Neural cell (in vitro differentiated cells): ENCODE data around the gene KLHL10. TPM values are rescaled to one million over a fixed set of nuclear protein-coding genes. Genes with fewer than 3 reads are reported as not detected.
"Not testable (repeated sequence)": the region's sequence is repeated elsewhere in the genome, so short reads cannot be mapped to it uniquely, and the experiment has no call there.

Source experiments
- H2AFZ ChIP-seq: fragments of 200-600, 300-800 bp; sonication (generic), shearing (Covaris generic); 2 replicates; pipeline ENCODE4 v1.6.0; 2014; ENCODE audit warnings: low read depth, mild to moderate bottlenecking, antibody characterized with exemption, low read length, moderate library complexity
- H3F3A ChIP-seq: fragments of 200-600 bp; shearing (Covaris generic); 2 replicates; pipeline ENCODE4 v1.6.1; 2016; ENCODE audit warnings: mild to moderate bottlenecking, moderate library complexity, mixed read lengths, antibody characterized with exemption, low read length; ENCODE audit not compliant: insufficient read depth, poor library complexity, severe bottlenecking
- H3K27ac ChIP-seq: fragments of 200-600, 300-800 bp; sonication (generic), shearing (Covaris generic); 2 replicates; pipeline ENCODE4 v1.5.1; 2014; ENCODE audit warnings: mild to moderate bottlenecking, low read length, moderate library complexity
- H3K27me3 ChIP-seq: fragments of 300-800, 200-600 bp; sonication (generic), shearing (Covaris generic); 2 replicates; pipeline ENCODE4 v1.6.0; 2014; ENCODE audit warnings: mild to moderate bottlenecking, low read depth, low read length, moderate library complexity; ENCODE audit not compliant: insufficient read depth
- H3K36me3 ChIP-seq: fragments of 300-800, 200-600 bp; sonication (generic), shearing (Covaris generic); 2 replicates; pipeline ENCODE4 v1.5.1; 2014; ENCODE audit warnings: mild to moderate bottlenecking, antibody characterized with exemption, low read length, moderate library complexity; ENCODE audit not compliant: insufficient read depth
- H3K4me2 ChIP-seq: fragments of 300-800, 200-600 bp; sonication (generic), shearing (Covaris generic); 2 replicates; pipeline ENCODE4 v1.6.0; 2014; ENCODE audit warnings: mild to moderate bottlenecking, low read length
- H3K4me3 ChIP-seq: fragments of 300-800, 200-600 bp; sonication (generic), shearing (Covaris generic); 2 replicates; pipeline ENCODE4 v1.5.1; 2014; ENCODE audit warnings: mild to moderate bottlenecking, low read length, moderate library complexity
- H3K79me2 ChIP-seq: fragments of 200-600 bp; shearing (Covaris generic); replicated peaks from 2 replicates; pipeline ENCODE4 v1.6.0; 2014; ENCODE audit warnings: mild to moderate bottlenecking, low read length, moderate library complexity; ENCODE audit not compliant: insufficient read depth
- H3K9ac ChIP-seq: fragments of 300-800, 200-600 bp; sonication (generic), shearing (Covaris generic); 2 replicates; pipeline ENCODE4 v1.6.1; 2016; ENCODE audit warnings: mild to moderate bottlenecking, low read length, mixed read lengths
- H3K9me2 ChIP-seq: fragments of 200-600 bp; shearing (Covaris generic); 2 replicates; pipeline ENCODE4 v1.6.1; 2016; ENCODE audit warnings: mild to moderate bottlenecking, low read length, mixed read lengths; ENCODE audit not compliant: insufficient read depth
- H3K9me3 ChIP-seq: fragments of 200-600, 300-800 bp; sonication (generic), shearing (Covaris generic); 2 replicates; pipeline ENCODE4 v1.6.1; 2016; ENCODE audit warnings: mild to moderate bottlenecking, mixed run types, low read length, moderate library complexity, mixed read lengths
- H4K20me1 ChIP-seq: fragments of 200-600 bp; shearing (Covaris generic); 2 replicates; pipeline ENCODE4 v1.6.1; 2016; ENCODE audit warnings: mild to moderate bottlenecking, mixed run types; ENCODE audit not compliant: insufficient read depth
- EP300 ChIP-seq: fragments of 450-650 bp; conservative IDR thresholded peaks from 2 replicates; pipeline ENCODE4 v1.6.1; 2014; ENCODE audit warnings: antibody characterized with exemption, mild to moderate bottlenecking, moderate library complexity; ENCODE audit not compliant: poor library complexity, severe bottlenecking
- EZH2 ChIP-seq: fragments of 200-600, 300-800 bp; shearing (Covaris generic), sonication (generic); IDR thresholded peaks from 2 replicates; pipeline ENCODE4 v1.6.1; 2014; ENCODE audit warnings: antibody characterized with exemption, low read length, borderline replicate concordance, mild to moderate bottlenecking; ENCODE audit not compliant: insufficient read depth, poor library complexity, severe bottlenecking
- MXI1 ChIP-seq: fragments of 450-650 bp; conservative IDR thresholded peaks from 2 replicates; pipeline ENCODE4 v1.6.1; 2014; ENCODE audit warnings: antibody characterized with exemption, mild to moderate bottlenecking; ENCODE audit not compliant: poor library complexity, severe bottlenecking
- POLR2AphosphoS5 ChIP-seq: IDR thresholded peaks from 2 replicates; pipeline ENCODE4 v1.6.1; 2012
- RAD21 ChIP-seq: fragments of 450-650 bp; conservative IDR thresholded peaks from 2 replicates; pipeline ENCODE4 v1.6.1; 2014; ENCODE audit warnings: antibody characterized with exemption, mild to moderate bottlenecking, moderate library complexity
- SMC3 ChIP-seq: fragments of 450-650 bp; conservative IDR thresholded peaks from 2 replicates; pipeline ENCODE4 v1.6.1; 2014; ENCODE audit warnings: antibody characterized with exemption, mild to moderate bottlenecking, moderate library complexity; ENCODE audit not compliant: poor library complexity
- TAF1 ChIP-seq: IDR thresholded peaks from 2 replicates; pipeline ENCODE4 v1.6.1; 2012; ENCODE audit warnings: low read depth
- polyA plus RNA-seq: library from polyadenylated mRNA; depleted of rRNA; stranded (reverse); fragments of >200 nt; gene quantifications from 2 replicates; pipeline ENCODE4 v1.2.3, GENCODE V29; 2014
- TF ChIP-seq, protein P1 (sequence below): fragments of 450-650 bp; IDR thresholded peaks from 2 replicates; pipeline ENCODE4 v1.5.1; 2014; ENCODE audit warnings: antibody characterized with exemption, mild to moderate bottlenecking, moderate library complexity; ENCODE audit not compliant: poor library complexity, severe bottlenecking
- TF ChIP-seq, protein P2 (sequence below): IDR thresholded peaks from 2 replicates; pipeline ENCODE4 v1.6.1; 2012; ENCODE audit warnings: borderline replicate concordance

Gene KLHL10
- polyA plus RNA-seq, 1 donor from 2014 or later: not detected

DNA sequence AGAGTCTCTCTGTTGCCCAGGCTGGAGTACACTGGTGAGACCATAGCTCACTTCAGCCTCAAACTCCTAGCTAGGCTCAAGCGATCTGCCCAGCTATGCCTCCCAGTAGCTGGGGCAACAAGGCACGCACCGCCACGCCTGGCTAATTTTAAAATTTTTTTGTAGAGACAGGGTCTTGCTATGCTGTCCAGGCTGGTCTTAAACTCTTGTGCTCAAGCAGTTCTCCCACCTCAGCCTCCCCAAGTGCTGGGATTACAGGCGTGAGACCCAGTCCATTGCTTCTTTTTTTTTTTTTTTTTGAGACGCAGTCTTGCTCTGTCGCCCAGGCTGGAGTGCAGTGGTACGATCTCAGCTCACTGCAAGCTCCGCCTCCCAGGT lies 36.7 kb downstream of the KLHL10 start:
- not testable (repeated sequence) for H3K27me3 ChIP-seq, H3K9me2 ChIP-seq, H3K27ac ChIP-seq, H3K9ac ChIP-seq, H2AFZ ChIP-seq, H4K20me1 ChIP-seq, H3K4me3 ChIP-seq, H3K4me2 ChIP-seq, H3K9me3 ChIP-seq, H3F3A ChIP-seq, H3K79me2 ChIP-seq, H3K36me3 ChIP-seq

DNA sequence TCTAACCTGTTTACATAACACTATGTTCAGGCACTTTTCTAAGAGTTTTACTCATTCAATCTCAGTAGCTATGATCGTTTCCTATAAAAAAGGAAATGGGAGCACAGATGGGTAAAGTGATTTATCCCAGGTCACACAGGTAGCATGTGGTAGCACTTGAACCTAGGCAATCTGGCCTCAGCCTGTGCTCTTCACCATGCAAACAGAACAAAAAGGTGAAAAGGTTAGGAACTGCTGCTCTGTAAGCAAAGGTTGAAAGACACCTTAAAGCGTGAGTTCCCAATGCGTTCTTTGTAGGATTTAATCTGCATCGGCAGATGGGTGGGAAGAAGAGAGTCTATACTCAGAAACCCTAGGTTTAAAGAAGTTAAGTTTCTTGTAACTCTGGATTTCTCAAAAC lies 42.5 kb downstream of the KLHL10 start:
- H3K27me3 ChIP-seq: no peaks in the 10 kb centered on the region
- no peak overlapping the region for H3K4me3 ChIP-seq
- H3K4me2 ChIP-seq: no peak overlapping the region
- TF ChIP-seq TAF1 (no peak), RAD21 (no peak), MXI1 (no peak), EP300 (no peak)
- no peak overlapping the region for H3K9ac ChIP-seq
- no peak overlapping the region for H2AFZ ChIP-seq
- H3K9me3 ChIP-seq: no peaks in the 10 kb centered on the region
- no peaks in the 10 kb centered on the region for H3K9me2 ChIP-seq
- H3K36me3 ChIP-seq: peaks cover 10% of the 10 kb centered on the region
- no peaks in the 10 kb centered on the region for H4K20me1 ChIP-seq
- H3K79me2 ChIP-seq: no peaks in the 10 kb centered on the region
- no peak overlapping the region for H3K27ac ChIP-seq
- H3F3A ChIP-seq: no peaks in the 10 kb centered on the region

DNA sequence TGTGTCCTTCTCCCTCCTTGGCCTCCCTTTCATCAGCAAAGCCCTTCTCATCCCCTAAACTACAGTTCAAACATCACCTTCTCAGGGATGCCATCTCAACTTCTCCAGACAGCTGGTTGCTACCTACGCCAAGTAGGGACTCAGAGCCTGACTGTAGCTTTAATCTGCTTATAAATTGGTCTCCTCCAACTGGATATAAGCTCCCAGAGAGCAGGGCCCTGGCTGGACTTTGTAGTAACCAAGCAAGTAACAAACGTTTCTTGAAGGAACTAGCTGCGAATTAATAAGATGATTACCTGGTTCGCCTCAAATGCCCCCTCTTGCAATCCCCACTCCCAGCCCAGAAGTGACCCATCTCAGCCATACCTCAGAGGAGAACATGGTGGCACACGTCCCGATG lies 45.1 kb downstream of the KLHL10 start:
- Histone ChIP-seq H3K79me2 (no peaks in the 10 kb centered on the region), H3K9ac (no peak overlapping the region), H3K9me3 (no peaks in the 10 kb centered on the region), H3K27me3 (no peaks in the 10 kb centered on the region), H3K4me3 (no peak overlapping the region), H4K20me1 (no peaks in the 10 kb centered on the region), H3K36me3 (peaks cover 10% of the 10 kb centered on the region), H3K9me2 (no peaks in the 10 kb centered on the region), H2AFZ (no peak overlapping the region), H3K27ac (no peak overlapping the region), H3F3A (no peaks in the 10 kb centered on the region), H3K4me2 (no peak overlapping the region)
- TF ChIP-seq, protein P1, sequence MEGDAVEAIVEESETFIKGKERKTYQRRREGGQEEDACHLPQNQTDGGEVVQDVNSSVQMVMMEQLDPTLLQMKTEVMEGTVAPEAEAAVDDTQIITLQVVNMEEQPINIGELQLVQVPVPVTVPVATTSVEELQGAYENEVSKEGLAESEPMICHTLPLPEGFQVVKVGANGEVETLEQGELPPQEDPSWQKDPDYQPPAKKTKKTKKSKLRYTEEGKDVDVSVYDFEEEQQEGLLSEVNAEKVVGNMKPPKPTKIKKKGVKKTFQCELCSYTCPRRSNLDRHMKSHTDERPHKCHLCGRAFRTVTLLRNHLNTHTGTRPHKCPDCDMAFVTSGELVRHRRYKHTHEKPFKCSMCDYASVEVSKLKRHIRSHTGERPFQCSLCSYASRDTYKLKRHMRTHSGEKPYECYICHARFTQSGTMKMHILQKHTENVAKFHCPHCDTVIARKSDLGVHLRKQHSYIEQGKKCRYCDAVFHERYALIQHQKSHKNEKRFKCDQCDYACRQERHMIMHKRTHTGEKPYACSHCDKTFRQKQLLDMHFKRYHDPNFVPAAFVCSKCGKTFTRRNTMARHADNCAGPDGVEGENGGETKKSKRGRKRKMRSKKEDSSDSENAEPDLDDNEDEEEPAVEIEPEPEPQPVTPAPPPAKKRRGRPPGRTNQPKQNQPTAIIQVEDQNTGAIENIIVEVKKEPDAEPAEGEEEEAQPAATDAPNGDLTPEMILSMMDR: no peak
- no peak for TF ChIP-seq EP300
- TF ChIP-seq, protein P2, sequence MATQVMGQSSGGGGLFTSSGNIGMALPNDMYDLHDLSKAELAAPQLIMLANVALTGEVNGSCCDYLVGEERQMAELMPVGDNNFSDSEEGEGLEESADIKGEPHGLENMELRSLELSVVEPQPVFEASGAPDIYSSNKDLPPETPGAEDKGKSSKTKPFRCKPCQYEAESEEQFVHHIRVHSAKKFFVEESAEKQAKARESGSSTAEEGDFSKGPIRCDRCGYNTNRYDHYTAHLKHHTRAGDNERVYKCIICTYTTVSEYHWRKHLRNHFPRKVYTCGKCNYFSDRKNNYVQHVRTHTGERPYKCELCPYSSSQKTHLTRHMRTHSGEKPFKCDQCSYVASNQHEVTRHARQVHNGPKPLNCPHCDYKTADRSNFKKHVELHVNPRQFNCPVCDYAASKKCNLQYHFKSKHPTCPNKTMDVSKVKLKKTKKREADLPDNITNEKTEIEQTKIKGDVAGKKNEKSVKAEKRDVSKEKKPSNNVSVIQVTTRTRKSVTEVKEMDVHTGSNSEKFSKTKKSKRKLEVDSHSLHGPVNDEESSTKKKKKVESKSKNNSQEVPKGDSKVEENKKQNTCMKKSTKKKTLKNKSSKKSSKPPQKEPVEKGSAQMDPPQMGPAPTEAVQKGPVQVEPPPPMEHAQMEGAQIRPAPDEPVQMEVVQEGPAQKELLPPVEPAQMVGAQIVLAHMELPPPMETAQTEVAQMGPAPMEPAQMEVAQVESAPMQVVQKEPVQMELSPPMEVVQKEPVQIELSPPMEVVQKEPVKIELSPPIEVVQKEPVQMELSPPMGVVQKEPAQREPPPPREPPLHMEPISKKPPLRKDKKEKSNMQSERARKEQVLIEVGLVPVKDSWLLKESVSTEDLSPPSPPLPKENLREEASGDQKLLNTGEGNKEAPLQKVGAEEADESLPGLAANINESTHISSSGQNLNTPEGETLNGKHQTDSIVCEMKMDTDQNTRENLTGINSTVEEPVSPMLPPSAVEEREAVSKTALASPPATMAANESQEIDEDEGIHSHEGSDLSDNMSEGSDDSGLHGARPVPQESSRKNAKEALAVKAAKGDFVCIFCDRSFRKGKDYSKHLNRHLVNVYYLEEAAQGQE: no peak
- TF ChIP-seq TAF1: no peak
- no peak for TF ChIP-seq POLR2AphosphoS5
- no peak for TF ChIP-seq EZH2
- no peak for TF ChIP-seq SMC3
- no peak for TF ChIP-seq MXI1
- TF ChIP-seq RAD21: no peak
